ENCODE measurements around the gene NPAS1.
"Not testable (repeated sequence)": the region's sequence is repeated elsewhere in the genome, so short reads cannot be mapped to it uniquely, and the experiment has no call there.

The NPAS1 gene

GRCh38 chr19:47075179-47075810 lies 55.7 kb downstream of the NPAS1 start:
- Histone ChIP-seq H3K4me3 (ENCODE audit: low read length) (no peak overlapping the region), H3K9me3 (ENCODE audit: insufficient read depth, low read depth, low read length) (no peaks in the 10 kb centered on the region), H3K27ac (ENCODE audit: low read length) (no peak overlapping the region), H3K9ac (ENCODE audit: low read depth, low read length) (no peak overlapping the region), H3K36me3 (ENCODE audit: insufficient read depth, low read depth, low read length) (peaks cover 89% of the 10 kb centered on the region), H3K4me1 (ENCODE audit: insufficient read depth, low read length) (no peaks in the 10 kb centered on the region), H3K27me3 (ENCODE audit: insufficient read depth, low read length) (no peaks in the 10 kb centered on the region)

- Histone ChIP-seq H3K27ac (ENCODE audit: low read length) (no peak overlapping the region), H3K36me3 (ENCODE audit: insufficient read depth, low read depth, low read length) (peaks cover 89% of the 10 kb centered on the region), H3K4me3 (ENCODE audit: low read length) (no peak overlapping the region)
These were observed 56.3 kb downstream of the NPAS1 start for GRCh38 chr19:47075941-47076340.

GRCh38 chr19:47078351-47078750 lies 58.7 kb downstream of the NPAS1 start:
- not testable (repeated sequence) for H3K4me3 ChIP-seq (ENCODE audit: low read length); H3K27me3 ChIP-seq (ENCODE audit: insufficient read depth, low read length); H3K9ac ChIP-seq (ENCODE audit: low read depth, low read length); H3K4me1 ChIP-seq (ENCODE audit: insufficient read depth, low read length); H3K27ac ChIP-seq (ENCODE audit: low read length); H3K9me3 ChIP-seq (ENCODE audit: insufficient read depth, low read depth, low read length)
- H3K36me3 ChIP-seq (ENCODE audit: insufficient read depth, low read depth, low read length), result peaks cover 94% of the 10 kb centered on the region

More at GRCh38 chr19:47075941-47076340, 56.3 kb downstream of the NPAS1 start:
- Histone ChIP-seq H3K27me3 (ENCODE audit: insufficient read depth, low read length) (no peaks in the 10 kb centered on the region), H3K9ac (ENCODE audit: low read depth, low read length) (no peak overlapping the region), H3K9me3 (ENCODE audit: insufficient read depth, low read depth, low read length) (no peaks in the 10 kb centered on the region), H3K4me1 (ENCODE audit: insufficient read depth, low read length) (no peaks in the 10 kb centered on the region)

- Histone ChIP-seq H3K36me3 (ENCODE audit: insufficient read depth, low read depth, low read length) (peaks cover 95% of the 10 kb centered on the region), H3K4me1 (ENCODE audit: insufficient read depth, low read length) (peaks cover 5% of the 10 kb centered on the region; the same call in 1 of the 2 replicates), H3K4me3 (ENCODE audit: low read length) (no peak overlapping the region), H3K9me3 (ENCODE audit: insufficient read depth, low read depth, low read length) (no peaks in the 10 kb centered on the region), H3K9ac (ENCODE audit: low read depth, low read length) (no peak overlapping the region), H3K27ac (ENCODE audit: low read length) (no peak overlapping the region), H3K27me3 (ENCODE audit: insufficient read depth, low read length) (no peaks in the 10 kb centered on the region)
These were observed 61.5 kb downstream of the NPAS1 start for GRCh38 chr19:47081095-47081494.

GRCh38 chr19:47082493-47082892 lies 62.9 kb downstream of the NPAS1 start:
- Histone ChIP-seq H3K4me1 (ENCODE audit: insufficient read depth, low read length) (peaks cover 5% of the 10 kb centered on the region; the same call in 1 of the 2 replicates), H3K36me3 (ENCODE audit: insufficient read depth, low read depth, low read length) (peaks cover 96% of the 10 kb centered on the region), H3K27ac (ENCODE audit: low read length) (no peak overlapping the region), H3K4me3 (ENCODE audit: low read length) (no peak overlapping the region), H3K9me3 (ENCODE audit: insufficient read depth, low read depth, low read length) (no peaks in the 10 kb centered on the region), H3K27me3 (ENCODE audit: insufficient read depth, low read length) (no peaks in the 10 kb centered on the region), H3K9ac (ENCODE audit: low read depth, low read length) (no peak overlapping the region)

- Histone ChIP-seq H3K4me3 (ENCODE audit: low read length) (no peak overlapping the region), H3K36me3 (ENCODE audit: insufficient read depth, low read depth, low read length) (peaks cover 95% of the 10 kb centered on the region), H3K27ac (ENCODE audit: low read length) (no peak overlapping the region), H3K9me3 (ENCODE audit: insufficient read depth, low read depth, low read length) (no peaks in the 10 kb centered on the region), H3K9ac (ENCODE audit: low read depth, low read length) (no peak overlapping the region), H3K27me3 (ENCODE audit: insufficient read depth, low read length) (no peaks in the 10 kb centered on the region), H3K4me1 (ENCODE audit: insufficient read depth, low read length) (peaks cover 5% of the 10 kb centered on the region; the same call in 1 of the 2 replicates)
These were observed 65.3 kb downstream of the NPAS1 start for GRCh38 chr19:47084879-47085439.

- H3K9me3 ChIP-seq (ENCODE audit: insufficient read depth, low read depth, low read length), result no peaks in the 10 kb centered on the region
- peaks cover 5% of the 10 kb centered on the region; the same call in 1 of the 2 replicates for H3K4me1 ChIP-seq (ENCODE audit: insufficient read depth, low read length)
- peaks cover 94% of the 10 kb centered on the region for H3K36me3 ChIP-seq (ENCODE audit: insufficient read depth, low read depth, low read length)
- no peak overlapping the region for H3K27ac ChIP-seq (ENCODE audit: low read length)
- no peak overlapping the region for H3K4me3 ChIP-seq (ENCODE audit: low read length)
- no peaks in the 10 kb centered on the region for H3K27me3 ChIP-seq (ENCODE audit: insufficient read depth, low read length)
- no peak overlapping the region for H3K9ac ChIP-seq (ENCODE audit: low read depth, low read length)
These were observed 66.6 kb downstream of the NPAS1 start for GRCh38 chr19:47086280-47086679.

- Histone ChIP-seq H3K36me3 (ENCODE audit: insufficient read depth, low read depth, low read length) (peaks cover 89% of the 10 kb centered on the region), H3K4me3 (ENCODE audit: low read length) (no peak overlapping the region), H3K27me3 (ENCODE audit: insufficient read depth, low read length) (no peaks in the 10 kb centered on the region), H3K9me3 (ENCODE audit: insufficient read depth, low read depth, low read length) (no peaks in the 10 kb centered on the region), H3K9ac (ENCODE audit: low read depth, low read length) (no peak overlapping the region), H3K4me1 (ENCODE audit: insufficient read depth, low read length) (no peaks in the 10 kb centered on the region), H3K27ac (ENCODE audit: low read length) (no peak overlapping the region)
These were observed 70.2 kb downstream of the NPAS1 start for GRCh38 chr19:47089767-47090350.

GRCh38 chr19:47093254-47093653 lies 73.6 kb downstream of the NPAS1 start:
- Histone ChIP-seq H3K4me1 (ENCODE audit: insufficient read depth, low read length) (peaks cover 13% of the 10 kb centered on the region), H3K27ac (ENCODE audit: low read length) (no peak overlapping the region), H3K36me3 (ENCODE audit: insufficient read depth, low read depth, low read length) (peaks cover 77% of the 10 kb centered on the region)

GRCh38 chr19:47093841-47094240 lies 74.2 kb downstream of the NPAS1 start:
- Histone ChIP-seq H3K27me3 (ENCODE audit: insufficient read depth, low read length) (no peaks in the 10 kb centered on the region), H3K4me1 (ENCODE audit: insufficient read depth, low read length) (peaks cover 14% of the 10 kb centered on the region), H3K36me3 (ENCODE audit: insufficient read depth, low read depth, low read length) (peaks cover 72% of the 10 kb centered on the region), H3K4me3 (ENCODE audit: low read length) (no peak overlapping the region), H3K9ac (ENCODE audit: low read depth, low read length) (no peak overlapping the region), H3K27ac (ENCODE audit: low read length) (no peak overlapping the region), H3K9me3 (ENCODE audit: insufficient read depth, low read depth, low read length) (no peaks in the 10 kb centered on the region)

More at GRCh38 chr19:47093254-47093653, 73.6 kb downstream of the NPAS1 start:
- Histone ChIP-seq H3K9me3 (ENCODE audit: insufficient read depth, low read depth, low read length) (no peaks in the 10 kb centered on the region), H3K4me3 (ENCODE audit: low read length) (no peak overlapping the region), H3K9ac (ENCODE audit: low read depth, low read length) (no peak overlapping the region), H3K27me3 (ENCODE audit: insufficient read depth, low read length) (no peaks in the 10 kb centered on the region)

- Histone ChIP-seq H3K27me3 (ENCODE audit: insufficient read depth, low read length) (no peaks in the 10 kb centered on the region), H3K27ac (ENCODE audit: low read length) (no peak overlapping the region), H3K9ac (ENCODE audit: low read depth, low read length) (no peak overlapping the region), H3K4me3 (ENCODE audit: low read length) (no peak overlapping the region), H3K4me1 (ENCODE audit: insufficient read depth, low read length) (peaks cover 20% of the 10 kb centered on the region), H3K9me3 (ENCODE audit: insufficient read depth, low read depth, low read length) (no peaks in the 10 kb centered on the region), H3K36me3 (ENCODE audit: insufficient read depth, low read depth, low read length) (peaks cover 64% of the 10 kb centered on the region)
These were observed 75.2 kb downstream of the NPAS1 start for GRCh38 chr19:47094557-47095475.

Measured in iPS-20b (cell line).